Kasumi-1 (cell line): ENCODE results near the gene PLA2G4B.

ENCODE experiments used
- DNase-seq, 2 experiments: peaks; one replicate each; lab custom pipeline; 2025; lab: John Stamatoyannopoulos, UW

Gene PLA2G4B

DNA sequence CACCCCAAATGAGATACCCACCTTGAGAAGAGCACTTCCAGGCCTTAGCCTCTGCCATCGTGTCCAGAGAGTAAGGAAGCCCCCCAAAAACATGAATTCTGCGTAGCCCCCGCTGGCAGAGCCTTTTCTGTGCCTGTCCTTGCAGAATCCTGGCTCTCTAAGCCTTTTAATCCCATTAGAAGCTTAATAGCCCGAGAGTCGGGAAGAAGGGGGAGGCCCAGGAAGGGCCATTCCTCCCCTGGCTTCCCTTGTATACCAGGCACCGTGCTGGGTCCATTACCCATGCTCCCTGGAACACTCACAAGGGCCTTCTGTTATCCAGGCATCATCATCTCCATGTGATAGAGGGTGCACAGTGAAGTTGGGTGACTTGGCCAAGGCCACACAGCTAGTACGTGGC, 48.1 kb downstream of the PLA2G4B start:
- DNase-seq = no peak

DNA sequence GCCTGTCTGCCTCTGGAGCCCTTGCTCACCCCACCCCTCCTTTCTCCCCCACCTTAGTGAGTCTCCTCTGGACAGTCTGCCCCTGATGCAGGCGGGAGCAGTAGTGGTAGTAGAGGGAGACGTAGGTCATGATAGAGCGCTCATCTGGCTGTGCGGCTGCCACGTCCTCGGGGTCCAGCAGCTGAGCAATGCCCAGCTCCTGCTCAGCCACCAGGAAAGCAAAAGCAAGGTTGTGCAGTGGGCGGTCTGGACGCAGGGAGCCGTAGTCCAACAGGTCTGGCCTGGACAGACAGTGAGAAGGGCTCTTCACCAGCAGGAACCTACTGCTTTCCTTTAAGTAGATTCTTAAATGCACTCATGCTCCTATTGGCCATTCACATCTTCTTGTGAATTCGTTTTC, 48.5 kb downstream of the PLA2G4B start:
- DNase-seq = no peak

DNA sequence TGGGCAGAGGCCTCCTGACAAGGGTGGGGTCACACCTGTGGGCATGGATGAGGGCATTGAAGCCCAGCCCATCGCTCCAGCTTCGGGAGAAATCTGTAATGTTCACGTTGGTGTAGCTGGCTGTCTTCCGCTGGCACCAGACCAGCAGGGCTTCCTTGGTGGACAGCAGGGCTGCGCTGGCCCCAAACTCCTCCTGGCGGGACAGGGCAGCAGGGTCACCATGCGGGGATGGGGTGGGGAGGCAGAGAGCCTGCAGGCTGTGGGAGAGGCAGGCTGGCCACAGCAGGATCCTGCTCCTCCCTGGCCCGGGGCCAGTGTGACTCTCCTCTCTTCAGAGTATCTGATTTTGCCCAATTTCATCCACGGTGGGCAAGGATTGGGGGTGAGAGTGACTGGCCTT, 49.2 kb downstream of the PLA2G4B start:
- DNase-seq = no peak

DNA sequence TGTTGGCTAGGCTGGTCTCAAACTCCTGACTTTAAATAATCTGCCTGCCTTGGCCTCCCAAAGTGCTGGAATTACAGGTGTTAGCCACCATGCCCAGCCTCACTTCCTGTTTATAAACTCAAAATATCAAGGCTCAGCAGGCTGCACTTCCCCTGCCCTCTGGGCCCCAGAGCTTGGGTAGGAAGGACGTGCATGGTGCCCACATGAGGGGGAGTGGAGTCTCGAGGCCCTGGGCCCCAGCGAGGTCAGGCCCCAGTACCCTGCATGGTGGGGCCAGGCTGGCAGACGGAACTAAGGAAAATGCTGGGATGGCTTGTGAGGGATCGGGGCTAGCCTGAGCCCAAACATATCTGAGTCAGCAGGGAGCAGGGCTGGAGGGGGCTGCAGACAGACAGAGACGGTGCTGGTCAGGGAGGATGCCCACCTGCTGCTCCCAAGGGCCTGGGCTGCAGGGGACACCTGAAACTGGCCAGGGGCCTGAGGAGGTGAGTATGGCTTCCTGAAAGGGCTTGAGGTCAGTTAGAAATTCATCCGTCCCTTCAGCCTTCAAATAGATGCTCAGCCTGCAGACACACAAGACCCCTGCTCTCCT, 50.1 kb downstream of the PLA2G4B start:
- DNase-seq = peak in 1 of 2 experiments; percentile 8

DNA sequence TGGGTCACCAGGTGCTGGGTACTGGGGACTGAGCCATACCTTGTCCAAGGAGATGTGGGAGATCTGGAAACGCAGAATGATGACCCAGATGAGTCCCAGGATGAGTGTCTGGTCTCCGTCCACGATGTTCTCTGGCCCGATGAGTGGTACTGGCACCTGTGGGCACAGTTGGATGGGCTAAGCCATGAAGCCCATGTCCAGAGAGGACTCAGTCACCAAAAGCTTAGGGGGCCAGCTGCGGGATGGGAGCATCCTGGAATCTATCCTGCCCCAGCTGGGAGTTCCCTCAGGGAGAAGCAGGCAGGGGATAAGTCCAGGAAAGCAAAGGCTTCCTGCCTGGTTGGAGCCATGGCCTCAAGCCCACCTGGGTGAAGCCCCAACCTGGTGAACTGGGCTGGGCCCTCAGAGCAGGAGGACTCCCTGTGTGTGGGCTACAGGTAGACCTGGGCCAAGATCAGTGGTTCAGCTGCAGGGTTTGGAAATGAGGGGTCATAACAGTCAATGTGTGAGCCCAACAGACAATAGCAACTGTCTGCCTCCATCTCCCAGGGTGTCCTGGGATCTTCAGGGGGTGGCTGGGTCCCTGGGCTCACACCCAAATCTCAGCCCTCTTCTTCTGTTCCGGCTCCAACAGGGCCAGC, 51.5 kb downstream of the PLA2G4B start:
- DNase-seq = no peak

DNA sequence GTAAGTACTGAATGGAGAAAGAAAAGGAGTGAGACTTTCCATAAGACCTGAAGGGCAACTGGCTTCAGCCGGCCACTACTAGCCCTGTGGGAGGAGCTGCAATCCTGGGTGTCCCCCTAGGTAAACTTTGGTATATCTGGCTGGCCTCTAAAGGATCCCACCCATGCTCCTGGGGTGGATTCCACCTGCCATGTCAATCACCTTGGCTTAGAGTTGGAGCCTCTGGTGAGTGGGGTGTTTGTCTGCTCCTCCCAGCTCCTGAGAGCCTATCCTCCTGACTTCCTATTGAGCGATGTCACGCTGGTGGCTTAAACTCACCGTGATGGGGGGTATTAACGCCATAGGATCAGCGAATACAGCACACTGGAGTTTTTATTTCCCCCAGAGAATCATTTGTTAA, 52.6 kb downstream of the PLA2G4B start:
- DNase-seq = no peak

DNA sequence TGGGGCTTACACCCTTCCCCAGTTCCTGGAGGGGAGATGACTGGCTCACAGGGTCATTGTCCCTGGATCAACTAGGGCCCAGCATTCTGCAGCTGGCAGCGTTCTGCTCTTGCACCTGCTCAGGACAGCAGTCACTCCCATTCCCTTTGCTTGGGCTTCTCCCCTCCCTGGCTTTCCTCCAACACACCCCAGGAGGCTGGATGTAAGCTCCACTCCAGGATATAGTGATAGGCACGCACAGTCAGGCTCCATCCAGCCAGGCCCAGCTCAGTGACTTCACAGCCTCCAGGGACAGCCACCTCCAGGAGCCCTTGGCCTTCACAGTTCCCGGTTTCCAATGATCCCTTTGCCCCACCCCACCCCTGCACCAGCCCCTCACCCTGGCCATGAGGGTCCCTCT, 53.3 kb downstream of the PLA2G4B start:
- no peak for DNase-seq

DNA sequence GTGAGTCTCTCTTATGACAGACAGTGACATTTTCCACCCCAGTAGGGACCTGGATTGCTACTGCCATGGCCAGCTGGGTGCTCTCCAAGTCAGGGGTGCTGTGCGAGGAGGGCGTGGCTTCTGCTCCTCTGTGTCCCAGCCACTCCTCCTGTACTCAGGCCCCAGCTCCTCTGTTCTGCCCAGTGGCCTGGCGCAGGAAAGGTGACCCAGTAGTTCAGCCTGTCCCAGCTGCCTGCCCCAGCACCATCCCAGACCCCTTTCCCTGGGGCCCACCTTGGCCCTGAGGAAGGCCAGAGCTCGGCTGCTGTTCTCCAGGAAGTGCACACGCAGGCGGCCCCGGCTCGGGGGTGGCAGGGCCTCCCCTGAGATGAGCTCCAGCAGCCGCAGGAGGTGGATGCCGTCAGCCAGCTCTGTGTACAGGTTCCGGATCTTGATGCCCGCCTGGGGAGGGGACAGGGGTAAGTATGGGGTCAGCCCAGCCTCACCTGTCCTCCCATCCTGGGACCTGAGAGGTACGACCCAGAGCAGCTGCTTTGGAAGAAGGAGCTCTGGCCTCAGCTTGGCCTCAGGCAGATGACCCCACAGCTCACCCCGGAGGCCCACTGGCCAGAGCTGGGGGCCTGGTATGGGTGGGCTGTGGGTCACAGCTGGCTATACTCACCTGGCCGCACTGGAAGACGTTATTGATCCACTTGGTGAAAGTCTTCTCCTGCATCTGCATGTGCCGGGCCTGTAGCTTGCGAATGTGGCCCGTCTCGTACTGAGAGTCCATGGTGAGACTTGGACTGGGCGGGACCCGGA, 54.2 kb downstream of the PLA2G4B start:
- DNase-seq = no peak

DNA sequence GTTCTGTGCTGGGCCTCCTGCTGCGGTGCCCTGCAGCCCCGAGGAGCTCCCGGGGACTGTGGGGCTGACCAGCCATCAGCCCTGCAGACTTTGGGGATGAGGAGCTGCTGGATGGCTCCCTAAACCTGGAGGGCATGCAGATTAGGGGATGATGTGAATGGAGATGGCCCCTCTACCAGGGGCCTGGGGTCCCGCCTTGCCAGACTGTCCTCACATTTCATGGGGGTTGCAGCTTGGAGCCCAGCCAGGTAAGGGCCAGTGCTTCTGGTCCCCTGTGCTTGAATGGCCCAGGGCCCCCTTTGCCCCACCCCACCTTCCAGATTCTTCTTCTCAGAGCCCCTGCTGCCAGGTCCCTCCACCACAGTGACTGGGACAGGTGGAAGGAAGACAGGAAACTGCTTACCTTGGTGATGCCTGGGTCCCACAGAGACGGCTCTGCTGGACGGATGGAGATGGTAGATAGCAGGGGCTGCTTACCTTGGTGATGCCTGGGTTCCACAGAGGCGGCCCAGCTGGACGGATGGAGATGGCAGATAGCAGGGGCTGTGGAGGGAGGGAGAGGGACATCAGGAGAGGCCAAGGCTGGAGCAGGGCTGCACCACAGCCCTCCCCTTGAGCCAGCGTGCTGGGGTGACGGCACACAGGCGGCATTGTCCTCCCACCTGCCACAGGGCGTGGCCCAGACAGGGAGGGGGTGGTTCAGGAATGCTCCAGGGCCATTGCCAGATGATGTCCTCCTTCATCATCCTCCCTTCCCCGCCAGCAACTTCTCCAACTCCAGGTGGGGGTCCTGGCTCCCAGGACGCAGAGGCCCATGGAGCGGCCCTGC, 55.0 kb downstream of the PLA2G4B start, which contains the start of gene SPTBN5:
Gene SPTBN5, minus strand, starts transcription at position 632 of the 829 bp plus-strand sequence. Its CDS starts 556 bp downstream, at position 76.
- no peak for DNase-seq

DNA sequence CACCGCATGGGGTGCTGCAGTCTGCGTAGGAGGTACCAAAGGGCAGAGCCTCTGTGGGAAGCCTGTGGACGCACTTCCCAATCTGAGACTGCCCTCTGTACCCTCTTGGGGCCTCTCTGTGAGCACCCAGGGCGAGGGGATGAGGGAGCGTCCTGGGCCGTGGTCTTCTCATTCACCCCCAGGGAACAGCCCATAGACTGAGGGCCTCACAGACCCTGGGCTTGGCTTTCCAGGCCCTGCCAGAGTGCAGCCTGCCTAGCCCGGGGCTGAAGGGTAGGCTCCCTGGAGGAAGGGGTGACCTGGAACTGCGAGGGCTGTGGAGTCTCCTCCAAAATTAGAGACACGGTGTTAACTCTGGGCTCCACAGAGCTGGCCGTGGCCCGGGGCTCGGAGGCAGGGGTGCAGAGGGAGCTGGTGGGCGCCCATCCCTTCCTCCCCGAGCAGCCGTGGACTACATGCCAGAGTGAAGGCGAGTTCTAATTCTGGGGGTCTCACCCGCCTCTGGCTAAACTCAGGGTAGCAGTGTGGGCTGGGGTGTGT, 55.7 kb downstream of the PLA2G4B start:
- DNase-seq = no peak

DNA sequence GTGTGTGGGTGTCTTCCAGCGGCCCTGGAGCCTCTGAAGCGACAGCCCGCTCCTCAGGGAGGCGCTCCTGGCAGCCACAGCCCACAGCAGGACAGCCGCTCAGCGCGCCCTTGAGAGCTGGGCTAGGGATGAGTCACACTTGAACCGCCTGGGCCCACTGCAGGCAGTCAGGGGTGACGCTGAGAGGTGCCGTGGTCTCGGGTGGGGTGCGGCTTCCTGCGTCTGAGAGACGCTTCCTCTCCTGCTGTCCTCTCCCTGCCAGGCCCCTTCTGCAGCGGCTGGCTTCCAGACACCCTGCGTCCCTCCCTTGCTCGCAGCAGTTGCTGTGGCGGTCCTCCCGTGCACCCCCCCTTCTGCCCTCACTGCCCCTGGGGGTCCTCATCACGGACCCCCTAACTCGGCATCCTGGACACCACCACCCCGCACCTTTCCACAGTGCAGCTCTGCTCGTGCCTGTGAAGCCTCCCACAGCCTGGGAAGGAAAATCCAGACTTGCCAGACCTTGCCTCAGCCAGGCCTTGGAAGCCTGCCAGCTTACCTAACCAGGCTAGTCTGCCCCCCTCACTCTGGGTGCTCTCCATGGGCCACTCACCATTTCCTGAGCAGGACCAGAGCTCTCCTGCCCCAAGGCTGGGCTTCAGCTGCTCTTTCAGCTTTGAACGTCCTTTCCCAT, 56.3 kb downstream of the PLA2G4B start:
- DNase-seq = peak; percentile 38 to 42

DNA sequence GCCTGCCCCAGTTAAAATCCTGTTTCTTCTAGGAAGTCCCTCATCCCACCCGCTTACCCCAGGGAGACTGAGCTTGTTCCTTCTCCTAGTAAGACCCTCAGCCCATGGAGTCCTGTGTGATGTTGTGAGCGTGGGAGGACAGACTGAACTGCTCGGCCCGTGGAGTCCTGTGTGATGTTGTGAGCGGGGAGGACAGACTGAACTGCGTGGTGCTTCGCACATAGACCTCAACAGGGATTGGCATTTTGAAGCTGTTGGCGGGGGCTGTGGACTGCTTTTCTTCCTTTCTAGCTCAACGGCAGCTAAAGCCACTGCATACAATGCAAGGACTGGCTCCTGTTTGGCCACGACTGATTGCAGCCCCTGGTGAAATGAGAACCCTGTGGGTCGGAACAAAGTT, 56.8 kb downstream of the PLA2G4B start:
- DNase-seq = no peak

DNA sequence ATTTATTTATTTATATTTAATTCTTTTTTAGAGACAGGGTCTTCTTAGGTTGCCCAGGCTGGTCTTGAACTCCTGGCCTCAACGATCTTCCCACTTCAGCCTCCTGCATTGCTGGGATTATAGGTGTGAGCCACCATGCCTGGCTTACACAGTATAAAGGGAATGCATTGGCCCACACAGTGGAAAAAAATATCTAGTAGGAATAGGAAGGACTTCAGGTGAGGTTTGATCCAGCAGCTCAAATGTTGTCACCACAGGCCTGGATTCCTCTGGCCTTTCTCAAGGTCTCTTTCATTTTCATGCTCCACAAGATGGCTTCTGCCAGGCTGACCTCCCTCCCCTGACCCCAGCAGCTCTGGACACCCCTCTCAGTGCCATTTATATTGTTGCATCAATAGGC, 57.3 kb downstream of the PLA2G4B start:
- no peak for DNase-seq

DNA sequence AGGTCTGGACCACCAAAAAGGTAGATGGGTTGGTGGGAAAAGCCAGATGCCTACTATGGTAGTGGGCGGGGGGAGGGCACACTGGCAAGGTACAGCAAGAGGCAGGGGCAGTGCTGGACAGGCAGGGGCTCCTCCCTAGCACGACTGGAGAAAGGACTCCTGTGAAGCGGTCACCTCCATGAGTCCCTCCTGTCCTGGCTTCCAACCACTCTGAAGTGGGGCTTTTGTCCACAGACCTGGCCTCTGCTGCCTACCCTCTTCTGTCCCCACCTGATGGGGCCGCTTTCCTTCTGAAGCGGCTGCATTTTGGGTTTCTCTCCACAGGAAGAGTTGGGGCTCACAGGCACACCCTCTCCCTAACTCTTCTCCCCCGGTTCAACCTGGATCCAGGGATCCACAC, 57.9 kb downstream of the PLA2G4B start:
- no peak for DNase-seq

DNA sequence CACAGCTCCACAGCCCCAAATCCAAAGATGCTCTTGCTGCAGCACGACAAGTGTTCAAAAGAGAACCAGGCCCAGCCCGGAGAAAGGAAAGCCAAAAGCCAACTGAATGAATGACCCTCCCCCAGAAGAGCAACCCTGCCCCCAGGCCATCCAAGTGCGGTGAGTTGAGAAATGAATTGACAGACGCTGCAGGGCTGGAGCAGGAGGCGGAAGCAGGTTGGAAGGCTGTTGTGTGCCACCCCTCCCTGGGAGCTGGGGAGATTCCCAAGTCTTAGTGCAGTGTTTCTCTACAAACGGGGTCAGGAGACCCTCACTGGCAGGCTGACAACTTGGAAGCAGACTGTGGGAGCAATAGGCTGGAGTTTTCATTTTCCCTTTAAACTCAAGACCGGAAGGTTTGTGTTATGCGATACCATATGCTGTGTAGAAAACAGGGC, 58.7 kb downstream of the PLA2G4B start:
- no peak for DNase-seq
